Sigmoid colon (tissue), 7 donors: ENCODE measurements around the gene ANXA2. TPM values are rescaled to one million over a fixed set of nuclear protein-coding genes. Genes with fewer than 3 reads are reported as not detected.

Experiments
- DNase-seq: peaks from one replicate; pipeline ENCODE4 v3.0.0-alpha.2; 2019
- H3K27ac ChIP-seq, 4 donors: fragments of 200-600 bp; sonication (generic); one replicate each; pipeline ENCODE4 v1.5.1; 2016 to 2019; ENCODE audit warnings: mild to moderate bottlenecking in 1 of 4
- H3K27me3 ChIP-seq, 3 donors: fragments of 200-600 bp; sonication (generic); one replicate each; pipeline ENCODE4 v1.5.1; 2019; ENCODE audit warnings: mild to moderate bottlenecking in 1 of 3
- H3K36me3 ChIP-seq, 4 donors: fragments of 200-600 bp; sonication (generic); one replicate each; pipeline ENCODE4 v1.5.1; 2016 to 2019
- H3K4me1 ChIP-seq, 4 donors: fragments of 200-600 bp; sonication (generic); one replicate each; pipeline ENCODE4 v1.5.1; 2017 to 2019
- H3K4me3 ChIP-seq, 4 donors: fragments of 200-600 bp; sonication (generic); one replicate each; pipeline ENCODE4 v1.5.1; 2017 to 2019; ENCODE audit warnings: mild to moderate bottlenecking in 2 of 4, moderate library complexity in 1 of 4
- H3K9me3 ChIP-seq, 4 donors: fragments of 200-600 bp in 3 of 4; sonication (generic) in 3 of 4; one replicate each; pipeline versions ENCODE4 v1.5.1 to v1.6.1; 2013 to 2019
- CTCF ChIP-seq, 4 experiments: fragments of 450-650 bp in 3 of 4; fragments of 200-600 bp in 1 of 4; IDR thresholded peaks; one replicate each; pipeline ENCODE4 v1.5.1; 2016 to 2019; ENCODE audit warnings: antibody characterized with exemption in 4 of 4, mild to moderate bottlenecking in 3 of 4, moderate library complexity in 2 of 4
- EP300 ChIP-seq, 4 donors: sonication (generic); formaldehyde crosslinking; IDR thresholded peaks; one replicate each; pipeline ENCODE4 v1.6.1; 2017; ENCODE audit warnings: antibody characterized with exemption in 4 of 4
- POLR2A ChIP-seq, 2 donors: fragments of 450-650 bp; IDR thresholded peaks; one replicate each; pipeline ENCODE4 v1.6.1; 2016; ENCODE audit warnings: antibody characterized with exemption in 2 of 2, mild to moderate bottlenecking in 2 of 2, moderate library complexity in 2 of 2
- POLR2AphosphoS5 ChIP-seq, 4 donors: sonication (generic); formaldehyde crosslinking; IDR thresholded peaks; one replicate each; pipeline ENCODE4 v1.6.1; 2017; ENCODE audit warnings: antibody characterized with exemption in 4 of 4
- WGBS, 2 donors: extraction: QIAGEN DNeasy Blood & Tissue Kit; methylation state at CpG; one replicate each; pipeline ENCODE4 v1.1.7; 2013; 5-methylcytosine and 5-hydroxymethylcytosine counted together
- intact Hi-C: fragments of 100-400 bp; cut with DNase I; formaldehyde crosslinking; loops from one replicate; pipeline ENCODE4 v1.15.1; 2023
- polyA plus RNA-seq, 3 donors: library from polyadenylated mRNA; stranded (reverse); fragments of 200-250 nt; gene quantifications; one replicate each; pipeline ENCODE4 v1.2.3, GENCODE V29; 2013
- total RNA-seq, 4 donors: library from RNA; depleted of rRNA; stranded (reverse); fragments of >200 nt; gene quantifications; one replicate each; pipeline ENCODE4 v1.1.0, GENCODE V29; 2016
- donor health status: healthy with polysubstance abuse.
- donor health status: Bipolar disorder and iron deficiency.
- donor health status: healthy.

ANXA2 gene
- total and polyA plus RNA-seq, 7 donors: 157 to 3,307 (median 366) TPM

- H3K4me3 ChIP-seq: no peak overlapping the region
- H3K9me3 ChIP-seq: no peaks in the 10 kb centered on the region
- peaks cover 7 to 34% (median 24%) of the 10 kb centered on the region in 4 donors for H3K36me3 ChIP-seq
- no peaks in the 10 kb centered on the region for H3K4me1 ChIP-seq
- intact Hi-C loops: no loop called here
- no peak for DNase-seq
- no peaks in the 10 kb centered on the region for H3K27me3 ChIP-seq
- TF ChIP-seq EP300 (IDR thresholded peaks at IDR 0.05) (no peak), CTCF (IDR thresholded peaks at IDR 0.05) (no peak)
- no peak overlapping the region for H3K27ac ChIP-seq
- 75 to 84% methylated on average over 5 of the region's 5 CpGs for WGBS, 2 donors
Observed at GRCh38 chr15:60343221-60343970, 54.4 kb downstream of the ANXA2 start.

- no peak for DNase-seq
- no peaks in the 10 kb centered on the region for H3K4me1 ChIP-seq
- no peaks in the 10 kb centered on the region for H3K27me3 ChIP-seq
- no peaks in the 10 kb centered on the region for H3K9me3 ChIP-seq
- H3K36me3 ChIP-seq: peaks cover 0 to 4% (median 0%) of the 10 kb centered on the region in 4 donors
- 85 to 90% methylated on average over 9 of the region's 9 CpGs for WGBS, 2 donors
- H3K4me3 ChIP-seq: no peak overlapping the region
- TF ChIP-seq POLR2AphosphoS5 (IDR thresholded peaks at IDR 0.05): no peak
- no peak for TF ChIP-seq EP300 (IDR thresholded peaks at IDR 0.05)
- TF ChIP-seq POLR2A (IDR thresholded peaks at IDR 0.05): no peak
- TF ChIP-seq CTCF (IDR thresholded peaks at IDR 0.05): no peak
- intact Hi-C loops: no loop called here
- H3K27ac ChIP-seq: no peak overlapping the region
Observed at GRCh38 chr15:60340207-60340921, 57.4 kb downstream of the ANXA2 start.

- intact Hi-C loops: no loop called here
- Histone ChIP-seq H3K4me3 (no peak overlapping the region), H3K27ac (no peak overlapping the region), H3K36me3 (no peaks in the 10 kb centered on the region), H3K9me3 (no peaks in the 10 kb centered on the region), H3K4me1 (no peaks in the 10 kb centered on the region), H3K27me3 (no peaks in the 10 kb centered on the region)
- no peak for TF ChIP-seq EP300 (IDR thresholded peaks at IDR 0.05)
- TF ChIP-seq POLR2AphosphoS5 (IDR thresholded peaks at IDR 0.05): no peak
- TF ChIP-seq CTCF (IDR thresholded peaks at IDR 0.05): no peak
- TF ChIP-seq POLR2A (IDR thresholded peaks at IDR 0.05): no peak
- 88 to 92% methylated on average over 9 of the region's 9 CpGs for WGBS, 2 donors
- no peak for DNase-seq
Observed at GRCh38 chr15:60339236-60339635, 58.5 kb downstream of the ANXA2 start.

- intact Hi-C loops: no loop called here
- TF ChIP-seq CTCF (IDR thresholded peaks at IDR 0.05) (no peak), POLR2A (IDR thresholded peaks at IDR 0.05) (no peak), EP300 (IDR thresholded peaks at IDR 0.05) (no peak), POLR2AphosphoS5 (IDR thresholded peaks at IDR 0.05) (no peak)
- Histone ChIP-seq H3K36me3 (no peaks in the 10 kb centered on the region), H3K27ac (no peak overlapping the region), H3K9me3 (no peaks in the 10 kb centered on the region), H3K27me3 (no peaks in the 10 kb centered on the region), H3K4me1 (no peaks in the 10 kb centered on the region), H3K4me3 (no peak overlapping the region)
- 22 to 62% methylated on average over 3 of the region's 3 CpGs for WGBS, 2 donors
- no peak for DNase-seq
Observed at GRCh38 chr15:60338810-60339209, 59.0 kb downstream of the ANXA2 start.
